Measurements from ENCODE around the gene ARHGAP44.

Gene ARHGAP44

GRCh38 chr17:12899604-12900003 lies 110.3 kb downstream of the ARHGAP44 start:
- DNase-seq = no peak

DNA sequence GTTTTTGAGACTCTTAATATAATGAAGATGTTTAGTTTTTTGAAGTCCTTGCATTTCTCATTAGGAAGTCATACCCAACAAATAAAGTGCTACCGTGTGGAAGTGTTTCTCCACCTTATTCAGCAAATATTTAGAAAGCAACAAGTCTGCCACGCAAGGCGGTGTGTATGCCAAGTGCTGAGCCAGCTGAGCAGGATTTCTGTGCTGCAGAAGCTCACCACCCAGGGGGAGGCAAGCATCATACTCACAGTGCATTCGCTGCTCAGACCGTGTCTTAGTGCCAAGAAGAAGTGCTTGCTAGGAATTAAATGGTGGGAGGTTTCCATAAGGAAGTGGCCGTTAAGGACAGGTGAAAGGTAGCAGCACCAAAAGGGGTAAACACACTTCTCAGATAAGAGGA lies 111.2 kb downstream of the ARHGAP44 start:
- no peak for DNase-seq

GRCh38 chr17:12902046-12902445 lies 112.7 kb downstream of the ARHGAP44 start:
- DNase-seq = no peak

DNA sequence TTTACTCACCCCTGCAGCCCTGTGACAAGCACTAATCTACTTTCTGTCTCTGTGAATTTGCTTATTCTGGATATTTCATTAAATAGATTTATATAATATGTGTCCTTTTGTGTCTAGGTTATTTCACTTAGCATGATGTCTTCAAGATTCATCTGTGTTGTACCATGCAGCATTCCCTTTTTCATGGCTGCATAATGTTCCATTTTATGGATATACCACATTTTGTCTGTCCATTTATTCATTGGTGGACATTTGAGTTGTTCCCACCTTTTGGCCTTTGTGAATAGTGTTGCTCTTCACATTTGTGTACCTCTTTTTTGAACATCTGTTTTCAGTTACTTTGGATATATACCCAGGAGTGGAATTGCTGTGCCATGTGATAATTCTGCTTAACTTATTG lies 118.2 kb downstream of the ARHGAP44 start:
- DNase-seq = no peak

DNA sequence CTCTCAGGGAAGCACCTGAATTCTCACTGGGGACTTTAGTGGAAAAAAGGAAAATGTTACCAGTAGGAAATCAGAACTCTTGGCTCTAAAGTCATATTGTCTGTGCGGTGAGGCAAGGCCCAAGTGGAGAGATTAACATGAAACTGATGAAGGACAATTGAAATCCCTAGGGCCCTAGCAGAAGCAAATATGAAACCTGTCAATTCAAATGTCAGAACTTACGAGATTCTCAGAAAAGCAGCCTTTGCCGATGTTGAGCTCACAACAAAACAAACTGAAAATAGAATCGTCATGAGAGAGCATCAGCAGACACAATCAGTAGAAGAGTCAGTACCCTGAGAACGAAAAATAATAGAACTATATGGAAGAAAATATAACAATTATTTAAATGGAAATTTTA lies 119.7 kb downstream of the ARHGAP44 start:
- no peak for DNase-seq

- no peak for DNase-seq
These were observed 120.2 kb downstream of the ARHGAP44 start for GRCh38 chr17:12909511-12909910.

DNA sequence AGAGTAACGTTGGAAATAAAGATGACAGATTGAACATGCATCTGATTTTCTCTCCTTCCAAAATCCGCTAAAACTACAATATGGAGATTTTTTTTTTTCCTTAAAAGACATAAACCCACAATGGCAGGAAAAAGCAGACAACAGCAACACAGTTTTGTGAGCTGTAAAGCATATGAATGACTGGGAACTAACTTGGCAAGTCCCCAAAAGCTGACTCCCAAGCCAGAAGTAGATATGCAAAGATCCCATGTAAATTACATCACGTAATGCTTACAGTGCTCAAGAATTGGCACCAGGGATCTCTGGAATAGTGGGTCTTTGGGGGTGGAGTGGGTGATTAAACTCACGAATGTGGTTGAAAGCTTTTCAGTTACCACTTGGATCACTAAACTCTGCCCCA lies 121.9 kb downstream of the ARHGAP44 start:
- no peak for DNase-seq

DNA sequence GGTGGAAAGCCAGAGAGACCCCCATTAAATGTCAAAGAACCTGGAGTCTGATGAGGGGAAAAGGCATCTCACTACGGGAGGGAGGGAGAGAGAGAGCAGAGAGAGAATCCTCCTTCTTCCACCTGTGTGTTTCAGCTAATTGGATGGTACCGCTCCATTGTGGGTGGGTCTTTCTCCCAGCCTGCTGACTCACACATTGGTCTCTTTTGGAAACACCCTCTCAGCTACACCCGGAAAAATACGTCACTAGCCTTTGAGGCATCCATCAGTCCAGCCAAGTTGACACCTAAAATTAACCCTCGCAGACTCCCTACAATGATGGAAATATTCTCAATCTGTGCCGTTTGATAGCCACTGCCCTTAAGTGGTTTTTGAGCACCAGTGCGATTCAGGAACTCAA lies 128.1 kb downstream of the ARHGAP44 start:
- DNase-seq = no peak

- DNase-seq = peak in 1 of 14 donors; percentile 18
These were observed 128.8 kb downstream of the ARHGAP44 start for GRCh38 chr17:12918142-12918541.

DNA sequence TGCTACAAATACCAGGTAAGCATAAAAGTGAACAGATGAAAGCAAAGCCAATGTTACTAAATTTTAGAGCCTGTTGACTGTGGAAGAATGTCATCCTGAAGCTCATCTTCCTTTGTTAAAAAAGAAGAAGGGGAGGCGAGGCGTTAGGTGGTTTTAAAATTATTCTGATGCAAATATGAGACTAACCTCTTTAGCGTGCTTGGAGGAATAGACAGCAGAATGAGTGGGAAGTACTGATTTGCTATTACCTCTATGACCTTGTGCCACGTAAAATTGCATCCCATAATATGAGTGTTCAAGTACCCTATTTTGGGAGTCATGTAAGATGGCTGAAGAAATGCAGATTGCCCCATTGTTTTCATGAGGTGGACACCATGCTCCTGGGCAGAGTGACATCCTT lies 132.8 kb downstream of the ARHGAP44 start:
- DNase-seq = no peak

DNA sequence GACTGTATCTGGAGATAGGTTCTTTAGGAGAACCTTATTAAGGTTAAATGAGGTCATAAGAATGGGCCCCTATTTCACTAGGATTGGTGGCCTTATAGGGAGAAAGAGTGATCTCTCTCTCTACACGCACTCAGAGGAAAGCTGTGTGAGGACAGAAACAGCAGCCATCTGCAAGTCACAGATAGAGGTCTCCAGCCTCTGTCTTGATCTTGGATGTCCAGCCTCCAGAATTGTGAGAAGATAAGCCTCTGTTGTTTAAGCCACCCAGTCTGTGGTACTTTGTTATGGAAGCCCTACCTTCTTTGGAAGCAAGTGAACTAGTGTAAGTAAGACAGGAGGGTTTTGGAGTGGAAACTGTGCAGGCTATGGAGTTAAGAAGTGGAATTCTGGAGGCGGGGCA lies 135.3 kb downstream of the ARHGAP44 start:
- no peak for DNase-seq

- no peak for DNase-seq
These were observed 137.7 kb downstream of the ARHGAP44 start for GRCh38 chr17:12927001-12927400.

DNA sequence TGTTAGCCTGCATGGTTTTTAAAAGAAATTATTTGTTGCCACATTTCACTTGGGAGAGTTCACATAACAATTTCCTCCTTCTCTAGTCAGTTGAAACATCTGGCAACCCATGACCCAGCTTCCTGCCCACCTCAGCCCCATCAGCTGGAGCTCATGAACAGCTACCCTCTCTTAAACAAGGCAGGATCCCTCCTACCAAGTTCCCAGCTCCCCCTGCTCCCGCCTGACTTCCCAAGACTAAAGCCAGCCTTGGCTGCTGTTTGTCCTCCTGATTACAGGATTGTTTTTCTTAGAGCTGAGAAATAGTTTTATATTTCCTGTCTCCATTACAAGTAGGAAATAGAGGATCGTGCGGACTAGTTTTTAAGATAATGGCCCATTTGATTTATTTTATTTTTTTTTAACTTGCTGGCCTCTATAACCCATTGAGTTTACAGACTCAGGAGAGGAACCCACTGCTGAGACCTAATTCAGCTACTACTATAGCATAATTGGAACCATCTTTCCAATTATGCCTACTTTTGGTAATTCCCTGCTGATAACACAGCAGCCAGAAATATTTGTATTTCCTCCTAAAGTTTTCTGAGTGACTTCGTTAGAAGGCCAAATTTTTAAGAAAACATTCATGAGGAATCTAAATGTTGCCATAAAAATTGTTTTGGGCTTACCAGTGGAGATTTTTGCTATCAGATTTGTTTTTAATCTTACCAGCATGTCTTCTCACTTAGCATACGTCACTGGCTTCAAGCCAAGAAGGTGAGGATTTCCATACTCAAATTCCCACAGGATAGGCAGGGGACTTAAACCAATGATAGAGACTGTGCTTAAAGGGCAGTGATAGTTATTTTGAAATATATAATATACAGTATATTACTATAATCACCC lies 138.5 kb downstream of the ARHGAP44 start:
- no peak for DNase-seq

DNA sequence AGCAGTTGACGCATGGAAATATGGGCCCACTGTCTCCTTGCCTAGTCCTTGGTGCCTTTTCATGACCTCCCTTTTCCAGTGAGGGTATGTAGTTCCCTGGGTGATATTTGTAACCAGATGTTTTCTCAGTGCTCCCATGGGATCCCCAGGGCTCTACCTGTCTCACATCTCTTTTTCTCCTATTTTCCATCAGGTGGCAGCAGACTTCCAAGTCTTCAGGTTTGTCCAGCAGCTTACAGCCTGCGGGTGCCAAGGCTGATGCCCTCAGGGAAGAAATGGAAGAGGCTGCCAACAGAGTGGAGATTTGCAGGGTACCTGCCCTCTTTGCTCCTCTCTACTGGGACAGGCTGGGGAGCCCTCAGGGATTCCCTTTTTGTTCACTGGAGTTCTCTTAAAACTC lies 139.4 kb downstream of the ARHGAP44 start:
- DNase-seq = peak in 1 of 14 donors; percentile 12

DNA sequence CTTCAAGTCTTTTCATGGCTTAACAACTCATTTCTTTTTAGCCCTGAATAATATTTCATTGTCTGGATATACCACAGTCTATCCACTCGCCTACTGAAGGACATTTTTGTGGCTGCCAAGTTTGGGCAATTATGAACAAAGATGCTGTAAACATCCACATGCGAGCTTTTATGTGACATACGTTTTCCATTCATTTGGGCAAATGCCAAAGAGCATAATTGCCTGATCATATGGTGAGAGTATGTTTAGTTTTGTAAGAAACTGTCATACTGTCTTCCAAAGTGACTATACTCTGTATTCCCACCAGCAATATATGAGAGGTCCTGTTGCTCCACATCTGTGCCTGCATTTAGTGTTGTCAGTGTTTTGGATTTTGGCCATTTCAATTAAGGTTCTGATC lies 147.2 kb downstream of the ARHGAP44 start:
- DNase-seq = no peak

- no peak for DNase-seq
These were observed 151.4 kb downstream of the ARHGAP44 start for GRCh38 chr17:12940699-12941098.

- no peak for DNase-seq
These were observed 157.7 kb downstream of the ARHGAP44 start for GRCh38 chr17:12947047-12947446.

- no peak for DNase-seq
These were observed 162.7 kb downstream of the ARHGAP44 start for GRCh38 chr17:12952012-12952411.

DNA sequence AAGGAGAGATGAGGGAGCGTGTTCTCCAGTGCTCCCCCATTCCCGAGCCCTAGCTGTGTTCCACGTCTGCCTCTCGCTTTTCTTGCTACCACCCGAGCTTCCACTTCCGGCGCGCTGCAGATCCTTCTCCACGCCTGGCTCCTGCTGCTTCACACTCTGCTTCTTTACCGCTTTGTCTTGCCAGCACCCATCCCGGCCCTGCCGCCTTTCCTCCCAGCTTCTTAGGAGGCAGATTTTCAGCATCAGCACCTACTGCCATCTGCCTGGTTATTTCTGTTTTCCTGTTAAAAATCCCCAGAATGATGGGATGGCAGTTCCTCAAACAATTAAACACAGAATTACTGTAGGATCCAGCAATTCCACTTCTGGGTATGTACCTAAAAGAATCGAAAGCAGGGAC lies 163.9 kb downstream of the ARHGAP44 start:
- peak in 1 of 14 donors; percentile 12 for DNase-seq

- no peak for DNase-seq
These were observed 166.2 kb downstream of the ARHGAP44 start for GRCh38 chr17:12955521-12955920.

GRCh38 chr17:12958786-12959185 lies 169.5 kb downstream of the ARHGAP44 start:
- no peak for DNase-seq

DNA sequence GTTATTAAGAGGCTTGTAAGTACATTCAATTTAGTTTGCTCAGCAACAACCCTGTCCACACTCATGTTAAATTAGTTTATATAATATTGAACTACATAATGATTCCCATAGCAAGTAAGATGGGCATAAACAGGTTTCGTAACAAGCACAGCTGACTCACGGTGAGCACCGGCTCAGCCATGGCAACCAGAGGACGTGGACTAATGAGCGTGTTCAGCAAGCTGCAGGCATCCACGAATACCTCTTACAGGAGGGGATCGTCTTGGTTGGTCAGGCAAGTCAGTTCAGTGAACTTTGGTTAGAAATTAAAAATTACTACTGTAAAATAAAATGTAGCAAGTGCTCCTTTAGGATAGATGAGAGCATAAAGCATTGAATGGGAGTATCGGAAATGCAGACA lies 170.1 kb downstream of the ARHGAP44 start:
- no peak for DNase-seq

DNA sequence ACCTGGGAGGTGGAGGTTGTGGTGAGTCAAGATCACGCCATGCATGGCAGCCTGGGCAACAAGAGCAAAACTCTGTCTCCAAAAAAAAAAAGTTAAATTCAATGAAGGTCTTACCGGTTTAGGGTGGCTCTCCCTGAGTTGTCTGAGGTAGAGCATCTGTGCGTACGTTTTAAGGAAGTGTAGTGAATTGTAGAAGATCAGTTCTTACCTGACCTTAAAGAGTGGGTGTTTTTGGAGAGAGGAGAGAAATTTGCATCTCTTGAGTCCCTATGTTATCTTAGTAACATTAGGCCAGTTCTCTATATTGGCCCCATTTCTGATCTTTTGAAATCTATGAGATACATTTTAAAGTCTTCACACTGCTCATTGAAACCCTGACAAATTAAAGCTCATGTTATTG lies 172.4 kb downstream of the ARHGAP44 start:
- no peak for DNase-seq

- DNase-seq = peak in 1 of 14 donors; percentile 50
These were observed 174.2 kb downstream of the ARHGAP44 start for GRCh38 chr17:12963505-12963904.

DNA sequence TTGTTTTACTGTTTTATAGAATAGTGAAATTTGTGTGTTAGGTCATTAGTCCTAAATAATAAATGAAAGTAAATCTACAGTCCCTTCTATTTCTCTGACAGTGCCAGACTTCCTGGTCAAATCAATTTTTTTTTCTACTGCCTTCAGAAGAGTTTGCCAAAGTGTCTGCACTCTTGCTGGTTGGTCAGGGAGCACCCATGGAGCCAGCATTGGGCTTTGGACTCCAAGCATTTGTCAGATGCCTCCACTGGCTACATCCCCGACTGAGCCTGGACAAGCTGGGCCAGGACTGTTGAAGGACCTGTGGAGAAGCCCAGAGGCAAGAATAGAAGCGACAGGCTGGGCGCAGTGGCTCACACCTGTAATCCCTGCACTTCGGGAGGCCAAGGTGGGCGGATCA lies 174.9 kb downstream of the ARHGAP44 start:
- peak in 1 of 14 donors; percentile 26 for DNase-seq
